ENCODE data around the gene FILIP1L. TPM values are rescaled to one million over a fixed set of nuclear protein-coding genes. Genes with fewer than 3 reads are reported as not detected.

FILIP1L gene
- total and polyA plus RNA-seq, 2 of the 8 experiments (the other 6 are each of a cell fraction or from before 2014, with no cell fraction given): 0.06 to 0.09 TPM

DNA sequence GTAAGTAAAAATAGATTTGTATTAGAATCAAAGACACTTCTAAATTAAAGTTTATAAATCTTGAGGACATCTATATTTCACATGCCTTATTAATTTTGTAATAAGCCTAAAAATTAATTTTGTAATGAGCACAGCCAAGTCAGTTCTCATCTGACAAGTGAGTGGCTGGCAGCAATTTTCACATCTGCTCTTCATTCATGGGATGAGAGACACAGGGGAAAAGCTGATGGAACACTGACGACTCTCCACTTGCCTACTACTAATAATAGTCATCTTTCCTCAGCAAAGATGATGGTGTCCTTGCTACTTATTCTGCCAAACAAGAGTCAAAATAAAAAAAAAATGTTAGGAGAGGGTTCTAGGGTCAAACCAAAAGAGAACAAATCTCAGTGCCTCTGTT, 311.0 kb downstream of the FILIP1L start (continued):
- TF ChIP-seq EZH2 (IDR thresholded peaks at IDR 0.05; ENCODE audit: low read depth, low read length, severe bottlenecking): no peak
- TF ChIP-seq, protein P1, sequence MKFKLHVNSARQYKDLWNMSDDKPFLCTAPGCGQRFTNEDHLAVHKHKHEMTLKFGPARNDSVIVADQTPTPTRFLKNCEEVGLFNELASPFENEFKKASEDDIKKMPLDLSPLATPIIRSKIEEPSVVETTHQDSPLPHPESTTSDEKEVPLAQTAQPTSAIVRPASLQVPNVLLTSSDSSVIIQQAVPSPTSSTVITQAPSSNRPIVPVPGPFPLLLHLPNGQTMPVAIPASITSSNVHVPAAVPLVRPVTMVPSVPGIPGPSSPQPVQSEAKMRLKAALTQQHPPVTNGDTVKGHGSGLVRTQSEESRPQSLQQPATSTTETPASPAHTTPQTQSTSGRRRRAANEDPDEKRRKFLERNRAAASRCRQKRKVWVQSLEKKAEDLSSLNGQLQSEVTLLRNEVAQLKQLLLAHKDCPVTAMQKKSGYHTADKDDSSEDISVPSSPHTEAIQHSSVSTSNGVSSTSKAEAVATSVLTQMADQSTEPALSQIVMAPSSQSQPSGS (IDR thresholded peaks at IDR 0.05; ENCODE audit: low read length): no peak
- TF ChIP-seq TAF7 (optimal IDR thresholded peaks at IDR 0.05; ENCODE audit: borderline replicate concordance, low read depth, low read length): no peak
- no peak for TF ChIP-seq KDM5A (IDR thresholded peaks at IDR 0.05; ENCODE audit: low read length)
- TF ChIP-seq HDAC2 (IDR thresholded peaks at IDR 0.05; ENCODE audit: borderline replicate concordance in 1 of 2, low read depth in 2 of 2, low read length in 2 of 2): no peak

Measured in H1 (cell line).